ENCODE measurements around the gene RAB40B.

The RAB40B gene

DNA sequence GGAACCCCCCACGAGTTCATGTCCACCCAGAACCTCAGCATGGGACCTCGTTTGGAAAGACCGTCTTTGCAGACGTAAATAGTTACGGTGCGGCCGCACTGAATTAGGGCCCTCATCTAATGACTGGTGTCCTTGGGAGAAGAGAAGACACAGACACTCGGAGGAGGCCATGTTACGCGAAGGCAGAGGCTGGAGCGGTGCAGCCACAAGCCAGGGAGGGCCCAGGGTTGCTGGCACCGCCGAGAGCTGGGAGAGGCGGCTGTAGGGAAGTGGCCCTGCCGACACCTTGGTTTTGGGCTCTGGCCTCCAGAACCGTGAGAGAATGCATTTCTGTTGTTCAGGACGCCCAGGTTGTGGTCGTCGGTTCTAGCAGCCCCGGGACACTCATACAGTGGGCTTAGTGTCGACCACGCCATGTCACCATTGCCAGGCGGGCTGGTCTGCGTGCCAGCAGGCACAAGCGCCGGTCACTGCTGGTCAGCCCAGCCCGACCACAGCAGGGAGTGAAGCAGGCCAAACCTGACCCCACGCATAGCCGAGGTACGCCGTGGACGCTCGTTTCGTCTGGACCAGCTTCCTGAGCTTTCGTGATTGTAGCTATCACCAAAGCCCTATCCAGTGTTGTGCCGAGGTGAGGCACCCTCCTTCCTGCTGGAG lies 39.6 kb downstream of the RAB40B start:
- no peaks in the 10 kb centered on the region for H3K4me1 ChIP-seq (ENCODE audit: insufficient read depth, low read length)
- TF ChIP-seq, protein P1, sequence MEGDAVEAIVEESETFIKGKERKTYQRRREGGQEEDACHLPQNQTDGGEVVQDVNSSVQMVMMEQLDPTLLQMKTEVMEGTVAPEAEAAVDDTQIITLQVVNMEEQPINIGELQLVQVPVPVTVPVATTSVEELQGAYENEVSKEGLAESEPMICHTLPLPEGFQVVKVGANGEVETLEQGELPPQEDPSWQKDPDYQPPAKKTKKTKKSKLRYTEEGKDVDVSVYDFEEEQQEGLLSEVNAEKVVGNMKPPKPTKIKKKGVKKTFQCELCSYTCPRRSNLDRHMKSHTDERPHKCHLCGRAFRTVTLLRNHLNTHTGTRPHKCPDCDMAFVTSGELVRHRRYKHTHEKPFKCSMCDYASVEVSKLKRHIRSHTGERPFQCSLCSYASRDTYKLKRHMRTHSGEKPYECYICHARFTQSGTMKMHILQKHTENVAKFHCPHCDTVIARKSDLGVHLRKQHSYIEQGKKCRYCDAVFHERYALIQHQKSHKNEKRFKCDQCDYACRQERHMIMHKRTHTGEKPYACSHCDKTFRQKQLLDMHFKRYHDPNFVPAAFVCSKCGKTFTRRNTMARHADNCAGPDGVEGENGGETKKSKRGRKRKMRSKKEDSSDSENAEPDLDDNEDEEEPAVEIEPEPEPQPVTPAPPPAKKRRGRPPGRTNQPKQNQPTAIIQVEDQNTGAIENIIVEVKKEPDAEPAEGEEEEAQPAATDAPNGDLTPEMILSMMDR (IDR thresholded peaks at IDR 0.05; ENCODE audit: borderline replicate concordance, extremely low read depth, low read length, poor library complexity, severe bottlenecking) = no peak
- no peak for TF ChIP-seq EZH2 (IDR thresholded peaks at IDR 0.05; ENCODE audit: borderline replicate concordance, low read depth, low read length, severe bottlenecking)
- H3K27ac ChIP-seq (ENCODE audit: low read length) = no peak overlapping the region
- H3K9me3 ChIP-seq (ENCODE audit: insufficient read depth, low read length, severe bottlenecking) = no peaks in the 10 kb centered on the region
- no peaks in the 10 kb centered on the region for H4K20me1 ChIP-seq (ENCODE audit: insufficient read depth, low read length)
- no peaks in the 10 kb centered on the region for H3K79me2 ChIP-seq (ENCODE audit: insufficient read depth, low read length)
- peaks cover 11% of the 10 kb centered on the region for H3K36me3 ChIP-seq (ENCODE audit: insufficient read depth, low read length)
- ATAC-seq (ENCODE audit: insufficient read depth, low read depth) (no peak), DNase-seq (no peak)
- no peak overlapping the region for H3K4me3 ChIP-seq (ENCODE audit: low read depth in 1 of 2, low read length in 2 of 2)
- no peaks in the 10 kb centered on the region for H3K27me3 ChIP-seq (ENCODE audit: insufficient read depth, low read length, poor library complexity)
- H2AFZ ChIP-seq (ENCODE audit: low read depth, low read length) = no peak overlapping the region
- no peak overlapping the region for H3K9ac ChIP-seq (ENCODE audit: low read depth, low read length)
- H3K4me2 ChIP-seq (ENCODE audit: insufficient read depth, low read length) = no peak overlapping the region

DNA sequence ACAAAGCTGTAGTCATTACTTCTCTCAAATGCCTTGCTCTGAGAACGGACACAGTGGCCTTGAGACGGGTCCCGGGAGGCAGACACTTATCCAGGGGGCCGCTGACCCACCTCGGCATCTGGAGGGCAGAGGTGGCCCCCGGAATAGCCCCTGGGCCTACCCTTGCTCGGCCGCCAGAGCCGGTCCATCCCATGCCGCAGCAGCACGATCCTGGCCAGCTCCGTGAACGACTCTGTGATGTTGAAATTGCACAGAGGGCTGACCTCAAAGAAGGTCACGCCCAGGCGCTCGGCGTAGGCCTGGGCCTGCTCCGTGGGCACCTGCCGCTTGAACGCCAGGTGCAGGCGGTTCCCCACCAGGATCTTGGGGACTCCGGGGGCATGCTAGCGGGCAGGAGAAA lies 40.2 kb downstream of the RAB40B start:
- no peak overlapping the region for H3K4me3 ChIP-seq (ENCODE audit: low read depth in 1 of 2, low read length in 2 of 2)
- ATAC-seq (ENCODE audit: insufficient read depth, low read depth) = no peak
- H3K9ac ChIP-seq (ENCODE audit: low read depth, low read length) = no peak overlapping the region
- no peak overlapping the region for H3K4me2 ChIP-seq (ENCODE audit: insufficient read depth, low read length)
- H3K36me3 ChIP-seq (ENCODE audit: insufficient read depth, low read length) = peaks cover 11% of the 10 kb centered on the region
- H3K27me3 ChIP-seq (ENCODE audit: insufficient read depth, low read length, poor library complexity) = no peaks in the 10 kb centered on the region
- no peaks in the 10 kb centered on the region for H3K4me1 ChIP-seq (ENCODE audit: insufficient read depth, low read length)
- DNase-seq = no peak
- no peak overlapping the region for H3K27ac ChIP-seq (ENCODE audit: low read length)
- H3K79me2 ChIP-seq (ENCODE audit: insufficient read depth, low read length) = no peaks in the 10 kb centered on the region
- H3K9me3 ChIP-seq (ENCODE audit: insufficient read depth, low read length, severe bottlenecking) = no peaks in the 10 kb centered on the region
- H4K20me1 ChIP-seq (ENCODE audit: insufficient read depth, low read length) = no peaks in the 10 kb centered on the region
- H2AFZ ChIP-seq (ENCODE audit: low read depth, low read length) = no peak overlapping the region
- TF ChIP-seq EZH2 (IDR thresholded peaks at IDR 0.05; ENCODE audit: borderline replicate concordance, low read depth, low read length, severe bottlenecking) = no peak
- TF ChIP-seq, protein P1 (IDR thresholded peaks at IDR 0.05; ENCODE audit: borderline replicate concordance, extremely low read depth, low read length, poor library complexity, severe bottlenecking) = no peak

DNA sequence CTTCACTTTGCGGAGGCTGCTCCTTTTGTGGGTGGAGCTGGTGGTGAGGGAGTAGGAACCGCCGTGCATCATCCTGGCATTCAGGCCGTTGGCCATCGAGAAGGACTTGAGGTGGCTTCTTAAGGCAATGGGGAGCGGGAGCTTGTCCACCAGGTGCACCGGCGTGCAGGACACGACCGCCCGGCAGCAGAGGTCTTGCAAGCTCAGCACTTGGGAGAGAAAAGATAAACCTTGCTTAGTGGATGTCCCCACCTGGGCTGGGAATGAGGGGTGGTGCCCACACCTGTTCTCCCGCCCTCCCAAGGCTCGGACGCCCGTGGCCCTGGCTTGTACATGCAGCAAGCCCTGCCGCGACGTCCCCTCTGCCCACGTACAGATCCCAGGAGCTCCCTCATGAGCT lies 40.6 kb downstream of the RAB40B start:
- no peaks in the 10 kb centered on the region for H4K20me1 ChIP-seq (ENCODE audit: insufficient read depth, low read length)
- no peak for DNase-seq
- TF ChIP-seq EZH2 (IDR thresholded peaks at IDR 0.05; ENCODE audit: borderline replicate concordance, low read depth, low read length, severe bottlenecking) = no peak
- TF ChIP-seq, protein P1 (IDR thresholded peaks at IDR 0.05; ENCODE audit: borderline replicate concordance, extremely low read depth, low read length, poor library complexity, severe bottlenecking) = no peak
- H3K27ac ChIP-seq (ENCODE audit: low read length) = no peak overlapping the region
- no peak overlapping the region for H2AFZ ChIP-seq (ENCODE audit: low read depth, low read length)
- H3K4me2 ChIP-seq (ENCODE audit: insufficient read depth, low read length) = no peak overlapping the region
- H3K4me1 ChIP-seq (ENCODE audit: insufficient read depth, low read length) = no peaks in the 10 kb centered on the region
- no peaks in the 10 kb centered on the region for H3K9me3 ChIP-seq (ENCODE audit: insufficient read depth, low read length, severe bottlenecking)
- no peaks in the 10 kb centered on the region for H3K79me2 ChIP-seq (ENCODE audit: insufficient read depth, low read length)
- H3K27me3 ChIP-seq (ENCODE audit: insufficient read depth, low read length, poor library complexity) = no peaks in the 10 kb centered on the region
- H3K4me3 ChIP-seq (ENCODE audit: low read depth in 1 of 2, low read length in 2 of 2) = no peak overlapping the region
- peaks cover 11% of the 10 kb centered on the region for H3K36me3 ChIP-seq (ENCODE audit: insufficient read depth, low read length)
- no peak for ATAC-seq (ENCODE audit: insufficient read depth, low read depth)
- no peak overlapping the region for H3K9ac ChIP-seq (ENCODE audit: low read depth, low read length)
